Muscle of arm (tissue), 12 donors: ENCODE measurements around the gene PLAAT5. TPM values are rescaled to one million over a fixed set of nuclear protein-coding genes. Genes with fewer than 3 reads are reported as not detected.

ENCODE experiments used
- polyA plus RNA-seq, 12 donors: library from polyadenylated mRNA; unstranded; fragments of 120-200 nt; gene quantifications; one replicate each; pipeline ENCODE4 v1.2.1, GENCODE V29; 2013; ENCODE audit not compliant: insufficient read length in 12 of 12

PLAAT5 gene
- polyA plus RNA-seq, 12 donors = 1.9 to 7.4 (median 3.1) TPM; not detected in 2

Other genes with a start within 250 kb of the PLAAT5 start
- gene SLC22A25, start 247.6 kb downstream of the PLAAT5 start, polyA plus RNA-seq = under 1 TPM in 2 of 12 donors, not detected in 10; 0.11 to 0.27 TPM
- under 1 TPM in 2 of 12 donors, not detected in 10; 0.08 to 0.70 TPM for gene SLC22A9, start 121.4 kb downstream of the PLAAT5 start, polyA plus RNA-seq
- under 1 TPM in 8 of 12 donors, not detected in 4; 0.12 to 0.43 (median 0.17) TPM for gene LGALS12, start 14.9 kb upstream of the PLAAT5 start, polyA plus RNA-seq
- 1 to 10 TPM in 10 of 12 donors, not detected in 2; 2.5 to 6.3 (median 3.2) TPM for gene PLAAT4, start 45.6 kb upstream of the PLAAT5 start, polyA plus RNA-seq
- under 1 TPM in 2 of 12 donors, not detected in 10; 0.25 to 0.68 TPM for gene PLAAT2, start 72.2 kb upstream of the PLAAT5 start, polyA plus RNA-seq
- 10 to 100 TPM in 11 of 12 donors, not detected in 1; 17.4 to 50.0 (median 38.2) TPM for gene PLAAT3, start 123.3 kb upstream of the PLAAT5 start, polyA plus RNA-seq
- gene ATL3, start 180.2 kb upstream of the PLAAT5 start, polyA plus RNA-seq = 10 to 100 TPM in 11 of 12 donors, not detected in 1; 15.0 to 25.8 (median 17.8) TPM
- 100 to 1,000 TPM in 1 of 12 donors, 10 to 100 TPM in 10, not detected in 1; 53.7 to 124 (median 63.1) TPM for gene RTN3, start 190.3 kb upstream of the PLAAT5 start, polyA plus RNA-seq